K562 (cell line): ENCODE results near the gene MAN1A1. TPM values are rescaled to one million over a fixed set of nuclear protein-coding genes. Genes with fewer than 3 reads are reported as not detected.
A peak's percentile ranks its signal among the peaks of the same experiment; 100 is the strongest.

ENCODE experiments used
- ATAC-seq: fragments of 200-7000 bp; cut with Tn5 transposase; 3 replicates; pipeline ENCODE4 v1.9.1; 2020; ENCODE audit warnings: moderate library complexity
- BruUV-seq: library from RNA; stranded (reverse); fragments of 400-500 nt; replicated peaks from 2 replicates; lab custom pipeline; 2021; lab: Mats Ljungman, UMichigan
- CTCF ChIA-PET: fragments of 300-600 bp; formaldehyde crosslinking; extraction: SDS; loops from one replicate; lab custom pipeline; 2021; ENCODE audit warnings: low intra/inter-chr PET ratio; lab: Yijun Ruan, JAX
- POLR2A ChIA-PET: fragments of 300-600, 350-650 bp; sonication (Branson Sonifier 250); formaldehyde crosslinking; extraction: SDS; loops from one replicate; lab custom pipeline; 2021; ENCODE audit warnings: antibody characterized with exemption, inconsistent platforms; lab: Yijun Ruan, JAX
- DNase-seq, 4 experiments: peaks; one replicate each; pipeline versions ENCODE4 v3.0.0 to v3.0.0-alpha.2; 2011 to 2018; ENCODE audit warnings: low spot score in 3 of 4, mixed read lengths in 3 of 4; ENCODE audit errors: extremely low read depth in 1 of 4
- FAIRE-seq: peaks from 2 replicates; lab custom pipeline; 2011; peaks lifted over from hg19 to GRCh38; lab: Jason Lieb, UNC
- H2AFZ ChIP-seq: 2 replicates; pipeline ENCODE4 v1.6.0; 2011; ENCODE audit warnings: low read depth, low read length, control low read depth, inconsistent platforms
- H3K27ac ChIP-seq: fragments of 200-600 bp; 3 replicates; pipeline ENCODE4 v1.8.0; 2011; ENCODE audit warnings: low read depth, mild to moderate bottlenecking, control low read depth, inconsistent platforms, low read length, moderate library complexity, mixed read lengths; ENCODE audit errors: extremely low read depth
- H3K27me3 ChIP-seq, 2 experiments: fragments of 300-600 bp in 1 of 2; 2 replicates in 1 of 2; 3 replicates in 1 of 2; pipeline versions ENCODE4 v1.6.0 to v1.8.0; 2011; ENCODE audit warnings: inconsistent platforms in 2 of 2, low read length in 2 of 2, mild to moderate bottlenecking in 1 of 2, mixed read lengths in 1 of 2, moderate library complexity in 1 of 2; ENCODE audit not compliant: control insufficient read depth in 2 of 2, insufficient read depth in 2 of 2
- H3K36me3 ChIP-seq: fragments of 300-600 bp; 3 replicates; pipeline ENCODE4 v1.8.0; 2011; ENCODE audit warnings: mild to moderate bottlenecking, low read length, inconsistent platforms; ENCODE audit not compliant: control insufficient read depth, insufficient read depth
- H3K4me1 ChIP-seq, 2 experiments: fragments of 200-600 bp in 1 of 2; replicated peaks in 1 of 2; 2 replicates in 1 of 2; 3 replicates in 1 of 2; pipeline versions ENCODE4 v1.5.1 to v1.8.0; 2011; ENCODE audit warnings: inconsistent platforms in 2 of 2, low read length in 2 of 2, mild to moderate bottlenecking in 1 of 2, mixed read lengths in 1 of 2, moderate library complexity in 1 of 2; ENCODE audit not compliant: control insufficient read depth in 2 of 2, insufficient read depth in 2 of 2
- H3K4me2 ChIP-seq: 2 replicates; pipeline ENCODE4 v1.6.1; 2011; ENCODE audit warnings: low read length, control low read depth, inconsistent platforms, mixed read lengths; ENCODE audit not compliant: insufficient read depth
- H3K4me3 ChIP-seq: fragments of 200-600 bp; sonication (generic), shearing (Covaris generic); 2 replicates; pipeline ENCODE4 v1.5.1; 2016; ENCODE audit warnings: control low read depth, inconsistent platforms
- H3K79me2 ChIP-seq: fragments of 200-600 bp; 3 replicates; pipeline ENCODE4 v1.8.0; 2011; ENCODE audit warnings: low read length, inconsistent platforms; ENCODE audit not compliant: control insufficient read depth, insufficient read depth
- H3K9ac ChIP-seq, 2 experiments: 2 replicates each; pipeline versions ENCODE4 v1.6.0 to v1.6.1; 2011; ENCODE audit warnings: low read depth in 2 of 2, low read length in 2 of 2, control low read depth in 1 of 2, inconsistent platforms in 1 of 2, mild to moderate bottlenecking in 1 of 2, mixed read lengths in 1 of 2; ENCODE audit not compliant: insufficient read depth in 1 of 2
- H3K9me1 ChIP-seq: one replicate; pipeline ENCODE4 v1.6.0; 2011; ENCODE audit warnings: inconsistent platforms, mild to moderate bottlenecking, low read length, moderate library complexity; ENCODE audit not compliant: control insufficient read depth, insufficient read depth
- H3K9me3 ChIP-seq: replicated peaks from 2 replicates; pipeline ENCODE4 v1.5.1; 2011; ENCODE audit warnings: low read depth, low read length, inconsistent platforms; ENCODE audit not compliant: control insufficient read depth, insufficient read depth
- H4K20me1 ChIP-seq: replicated peaks from 2 replicates; pipeline ENCODE4 v1.6.1; 2011; ENCODE audit warnings: low read length, inconsistent platforms, mixed read lengths; ENCODE audit not compliant: control insufficient read depth, insufficient read depth
- BRD4 ChIP-seq: fragments of 200-600 bp; sonication (generic); IDR thresholded peaks from 2 replicates; pipeline ENCODE4 v1.6.1; 2017; ENCODE audit warnings: inconsistent platforms
- CBFA2T3 ChIP-seq: fragments of 450-650 bp; IDR thresholded peaks from 2 replicates; pipeline ENCODE4 v1.6.1; 2017
- CC2D1A ChIP-seq: fragments of 450-650 bp; IDR thresholded peaks from 2 replicates; pipeline ENCODE4 v1.6.1; 2017; ENCODE audit warnings: mild to moderate bottlenecking
- CXXC5 ChIP-seq: fragments of 250-450 bp; sonication (Bioruptor Pico); IDR thresholded peaks from 2 replicates; pipeline ENCODE4 v1.8.0; 2022; ENCODE audit warnings: inconsistent platforms, mild to moderate bottlenecking, moderate library complexity
- DPF2 ChIP-seq: fragments of 450-650 bp; IDR thresholded peaks from 2 replicates; pipeline ENCODE4 v1.6.1; 2016
- ESRRA ChIP-seq: fragments of 450-650 bp; IDR thresholded peaks from 2 replicates; pipeline ENCODE4 v1.6.1; 2014; ENCODE audit warnings: low read depth, mild to moderate bottlenecking, moderate library complexity, borderline replicate concordance
- HDGF ChIP-seq: fragments of 450-650 bp; IDR thresholded peaks from 2 replicates; pipeline ENCODE4 v1.6.1; 2016
- KDM1A ChIP-seq, 2 experiments: fragments of 450-650 bp; IDR thresholded peaks; 2 replicates each; pipeline ENCODE4 v1.6.1; 2016; ENCODE audit warnings: mild to moderate bottlenecking in 2 of 2
- MAFK ChIP-seq: IDR thresholded peaks from 2 replicates; pipeline ENCODE4 v1.6.1; 2011; ENCODE audit warnings: low read length, improper control_type of control experiment
- MBD2 ChIP-seq: sonication (generic); IDR thresholded peaks from 2 replicates; pipeline ENCODE4 v1.6.1; 2016; ENCODE audit warnings: low read depth, borderline replicate concordance
- MEIS2 ChIP-seq: fragments of 450-650 bp; IDR thresholded peaks from 2 replicates; pipeline ENCODE4 v1.6.1; 2014; ENCODE audit warnings: mild to moderate bottlenecking; ENCODE audit not compliant: partially characterized antibody
- NCOA1 ChIP-seq: fragments of 450-650 bp; IDR thresholded peaks from 2 replicates; pipeline ENCODE4 v1.6.1; 2016; ENCODE audit warnings: low read depth
- NCOR1 ChIP-seq: fragments of 450-650 bp; IDR thresholded peaks from 2 replicates; pipeline ENCODE4 v1.6.1; 2016; ENCODE audit warnings: mild to moderate bottlenecking, moderate library complexity
- OTX1 ChIP-seq: fragments of 450-650 bp; formaldehyde crosslinking; IDR thresholded peaks from 2 replicates; pipeline ENCODE4 v1.4.0; 2022; ENCODE audit warnings: mild to moderate bottlenecking
- SAFB2 ChIP-seq: fragments of 200-400 bp; formaldehyde crosslinking; IDR thresholded peaks from 2 replicates; pipeline ENCODE4 v1.6.1; 2018; ENCODE audit warnings: borderline replicate concordance, low read length, low read depth, moderate library complexity; ENCODE audit not compliant: severe bottlenecking
- SPI1 ChIP-seq: IDR thresholded peaks from 2 replicates; pipeline ENCODE4 v1.6.1; 2011; ENCODE audit warnings: low read depth, low read length, control low read depth, borderline replicate concordance
- SRSF7 ChIP-seq: fragments of 200-400 bp; formaldehyde crosslinking; optimal IDR thresholded peaks from 2 replicates; pipeline ENCODE3; 2017; ENCODE audit warnings: mild to moderate bottlenecking, low read depth, low read length
- TAL1 ChIP-seq: fragments of 450-650 bp; IDR thresholded peaks from 2 replicates; pipeline ENCODE4 v1.6.1; 2016; ENCODE audit warnings: mild to moderate bottlenecking
- TOE1 ChIP-seq, 2 experiments: fragments of 450-650 bp in 1 of 2; sonication (generic) in 1 of 2; formaldehyde crosslinking in 1 of 2; IDR thresholded peaks; 2 replicates each; pipeline versions ENCODE4 v1.7.1 to v1.8.0; 2016 to 2022; ENCODE audit warnings: borderline replicate concordance in 2 of 2, mild to moderate bottlenecking in 2 of 2, antibody characterized with exemption in 1 of 2, inconsistent platforms in 1 of 2, low read depth in 1 of 2, missing genetic modification reagents in 1 of 2, moderate library complexity in 1 of 2
- ZEB2 ChIP-seq: fragments of 450-650 bp; IDR thresholded peaks from 2 replicates; pipeline ENCODE4 v1.6.1; 2016
- ZNF133 ChIP-seq: fragments of 250-450 bp; sonication (Bioruptor Pico); IDR thresholded peaks from 2 replicates; pipeline ENCODE4 v1.4.0; 2020; ENCODE audit warnings: mild to moderate bottlenecking
- ZNF24 ChIP-seq: fragments of 450-650 bp; IDR thresholded peaks from 2 replicates; pipeline ENCODE4 v1.6.1; 2016
- ZNF586 ChIP-seq: fragments of 450-650 bp; formaldehyde crosslinking; conservative IDR thresholded peaks from 2 replicates; pipeline ENCODE4 v1.4.0; 2020; ENCODE audit warnings: mild to moderate bottlenecking, moderate library complexity
- ZSCAN29 ChIP-seq: fragments of 450-650 bp; IDR thresholded peaks from 2 replicates; pipeline ENCODE4 v1.6.1; 2017
- WGBS: fragments of 100-300 bp; shearing (Covaris generic); methylation state at CpG from one replicate; pipeline ENCODE4 v1.1.6; 2016; ENCODE audit warnings: low coverage, mixed read lengths; ENCODE audit not compliant: insufficient coverage; ENCODE audit errors: missing lambda C conversion rate; 5-methylcytosine and 5-hydroxymethylcytosine counted together
- in situ Hi-C: fragments of 300-500 bp; cut with MboI; formaldehyde crosslinking; loops from 4 replicates; pipeline ENCODE4 v1.15.0; 2018; ENCODE audit warnings: inconsistent platforms, mixed read lengths
- intact Hi-C: fragments of 100-400 bp; cut with micrococcal nuclease; formaldehyde crosslinking; loops from 2 replicates; pipeline ENCODE4 v1.14.2; 2022
- polyA plus RNA-seq, 8 experiments: library from polyadenylated mRNA; depleted of rRNA in 4 of 8; stranded (reverse) in 5 of 8; unstranded in 3 of 8; fragments of >200 nt; fragmentation: Nextera tagmentation in 2 of 8; fragmentation: Illumina TruSeq in 1 of 8; extraction: Ambion mirVana in 2 of 8; extraction: Trizol in 1 of 8; gene quantifications; 2 replicates each; pipeline versions ENCODE4 v1.2.1 to v1.2.3, GENCODE V29; 2011 to 2014; ENCODE audit warnings: inconsistent platforms in 1 of 8, missing spikeins in 1 of 8
- total RNA-seq, 7 experiments: library from RNA; depleted of rRNA in 6 of 7; stranded (reverse); fragments of >200 nt in 6 of 7; fragmentation: Illumina TruSeq in 2 of 7; extraction: Trizol in 2 of 7; gene quantifications; 2 replicates each; pipeline versions ENCODE4 v1.2.1 to v1.2.3, GENCODE V29; 2011 to 2021; ENCODE audit warnings: low replicate concordance in 1 of 7
- TF ChIP-seq, protein P1 (sequence below): fragments of 250-450 bp; sonication (Bioruptor Pico); IDR thresholded peaks from 2 replicates; pipeline ENCODE4 v1.5.0; 2020; ENCODE audit warnings: mild to moderate bottlenecking, borderline replicate concordance

Gene MAN1A1
- total and polyA plus RNA-seq, 9 of the 15 experiments (the other 6 are each of a cell fraction or from before 2014, with no cell fraction given) = 24.5 to 78.4 (median 59.7) TPM

DNA sequence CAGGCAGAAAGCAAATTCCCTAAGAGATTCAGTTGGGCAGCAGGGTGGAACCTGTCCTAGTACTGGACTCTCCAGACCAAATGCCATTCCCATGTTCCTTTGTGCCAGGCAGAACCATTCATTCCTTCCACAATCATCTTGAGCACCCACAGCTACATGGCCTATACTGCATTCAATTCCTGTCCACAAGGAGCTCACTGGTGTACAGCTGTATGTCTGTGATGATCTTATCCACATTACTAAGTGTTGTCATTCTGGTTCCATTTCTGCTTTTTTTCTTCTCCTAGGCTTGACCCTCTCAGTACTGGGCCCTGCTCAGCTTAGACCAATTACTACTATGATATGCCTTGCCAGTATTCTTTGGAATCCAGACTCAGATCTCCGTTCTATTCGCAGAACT, 27.5 kb downstream of the MAN1A1 start (continued):
- TF ChIP-seq SPI1 (peak; percentile 44; the same call in 1 of the 2 replicates), ZNF133 (CRISPR knock-in tag) (no peak), DPF2 (0 out of 2 replicates have a peak, but pooled peaks have one; percentile 21), MEIS2 (no peak), BRD4 (no peak)
- TF ChIP-seq, all 486 proteins: peak for 8

DNA sequence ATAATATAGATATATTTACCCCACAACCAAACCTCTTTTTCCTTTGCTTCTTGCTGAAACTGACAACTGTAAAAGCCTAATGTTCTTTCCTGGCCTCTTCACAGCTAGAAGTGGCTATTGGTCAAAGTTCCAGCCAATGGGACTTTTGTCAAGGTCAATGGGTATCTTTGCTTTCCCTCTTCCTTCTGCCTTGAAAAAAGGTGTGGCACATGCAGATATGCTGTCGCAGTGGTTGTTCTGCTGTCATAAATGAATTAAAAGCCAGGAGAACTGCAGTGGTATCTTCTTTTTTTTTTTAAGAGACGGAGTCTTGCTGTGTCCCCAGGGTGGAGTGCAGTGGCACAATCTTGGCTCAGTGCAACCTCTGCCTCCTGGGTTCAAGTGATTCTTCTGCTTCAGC, 29.9 kb downstream of the MAN1A1 start:
- no peak overlapping the region for H2AFZ ChIP-seq
- H3K4me3 ChIP-seq = no peak overlapping the region
- H3K27me3 ChIP-seq = no peaks in the 10 kb centered on the region
- intact Hi-C loops (no loop called here), in situ Hi-C loops (no loop called here)
- DNase-seq = peak in 1 of 4 experiments; percentile 57
- 15% methylated on average over 2 of the region's 2 CpGs for WGBS
- no TSS peak for BruUV-seq
- H3K9me3 ChIP-seq = no peaks in the 10 kb centered on the region
- H3K9ac ChIP-seq = no peak overlapping the region
- H4K20me1 ChIP-seq = no peaks in the 10 kb centered on the region
- H3K27ac ChIP-seq = 0 out of 3 replicates have a peak overlapping the region, but pooled peaks have one; percentile 10
- ChIA-PET CTCF (no interaction called here), POLR2A (interaction anchor here (0.7 kb wide), 1 partner anchor 9 kb away, joined by 3 read pairs; no protein-coding TSS in a partner anchor)
- H3K4me1 ChIP-seq = peaks cover 19 to 66% of the 10 kb centered on the region in 2 experiments
- peaks cover 70% of the 10 kb centered on the region for H3K36me3 ChIP-seq
- H3K4me2 ChIP-seq = no peak overlapping the region
- no peak for ATAC-seq
- peak; percentile 44 for FAIRE-seq
- no peaks in the 10 kb centered on the region for H3K9me1 ChIP-seq
- peaks cover 100% of the 10 kb centered on the region for H3K79me2 ChIP-seq
- peak; percentile 41; the same call in 1 of the 2 replicates for TF ChIP-seq ESRRA
- no peak for TF ChIP-seq KDM1A (IDR thresholded peaks at IDR 0.05)
- no peak for TF ChIP-seq ZNF586 (CRISPR knock-in tag)
- peak; percentile 37 for TF ChIP-seq MEIS2
- TF ChIP-seq TOE1 (IDR thresholded peaks at IDR 0.05; ENCODE audit: borderline replicate concordance) = no peak
- TF ChIP-seq TOE1 (CRISPR knock-in tag; IDR thresholded peaks at IDR 0.05; ENCODE audit: borderline replicate concordance, low read depth) = no peak
- no peak for TF ChIP-seq SRSF7
- TF ChIP-seq ZSCAN29 = no peak
- no peak for TF ChIP-seq MBD2
- TF ChIP-seq TAL1 = peak; percentile 36; the same call in 1 of the 2 replicates
- TF ChIP-seq NCOA1 = no peak
- TF ChIP-seq NCOR1 = no peak
- no peak for TF ChIP-seq MAFK
- peak; percentile 58 for TF ChIP-seq CBFA2T3
- TF ChIP-seq HDGF = no peak
- TF ChIP-seq, protein P1, sequence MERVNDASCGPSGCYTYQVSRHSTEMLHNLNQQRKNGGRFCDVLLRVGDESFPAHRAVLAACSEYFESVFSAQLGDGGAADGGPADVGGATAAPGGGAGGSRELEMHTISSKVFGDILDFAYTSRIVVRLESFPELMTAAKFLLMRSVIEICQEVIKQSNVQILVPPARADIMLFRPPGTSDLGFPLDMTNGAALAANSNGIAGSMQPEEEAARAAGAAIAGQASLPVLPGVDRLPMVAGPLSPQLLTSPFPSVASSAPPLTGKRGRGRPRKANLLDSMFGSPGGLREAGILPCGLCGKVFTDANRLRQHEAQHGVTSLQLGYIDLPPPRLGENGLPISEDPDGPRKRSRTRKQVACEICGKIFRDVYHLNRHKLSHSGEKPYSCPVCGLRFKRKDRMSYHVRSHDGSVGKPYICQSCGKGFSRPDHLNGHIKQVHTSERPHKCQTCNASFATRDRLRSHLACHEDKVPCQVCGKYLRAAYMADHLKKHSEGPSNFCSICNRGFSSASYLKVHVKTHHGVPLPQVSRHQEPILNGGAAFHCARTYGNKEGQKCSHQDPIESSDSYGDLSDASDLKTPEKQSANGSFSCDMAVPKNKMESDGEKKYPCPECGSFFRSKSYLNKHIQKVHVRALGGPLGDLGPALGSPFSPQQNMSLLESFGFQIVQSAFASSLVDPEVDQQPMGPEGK (CRISPR knock-in tag) = no peak
- TF ChIP-seq CXXC5 (CRISPR knock-in tag) = 0 out of 2 replicates have a peak, but pooled peaks have one; percentile 17
- no peak for TF ChIP-seq OTX1 (CRISPR knock-in tag)
- TF ChIP-seq CC2D1A = 0 out of 2 replicates have a peak, but pooled peaks have one; percentile 27
- no peak for TF ChIP-seq ZEB2
- TF ChIP-seq ZNF24 = no peak
- TF ChIP-seq SAFB2 = no peak
